H1 (cell line): ENCODE measurements around the gene SMIM1. TPM values are rescaled to one million over a fixed set of nuclear protein-coding genes. Genes with fewer than 3 reads are reported as not detected.

Experiments
- CTCF ChIA-PET: fragments of 300-600 bp; sonication (Branson Sonifier 250); formaldehyde crosslinking; loops from one replicate; lab custom pipeline; 2021; ENCODE audit not compliant: partially characterized antibody; lab: Charles Lee
- POLR2A ChIA-PET: fragments of 300-600 bp; sonication (Branson Sonifier 250); formaldehyde crosslinking; loops from one replicate; lab custom pipeline; 2021; ENCODE audit warnings: inconsistent platforms; ENCODE audit not compliant: partially characterized antibody; lab: Charles Lee
- DNase-seq, 2 experiments: peaks; one replicate each; pipeline versions ENCODE4 v3.0.0 to v3.0.0-alpha.2; 2010 to 2022; ENCODE audit warnings: low spot score in 2 of 2, low read depth in 1 of 2, mixed read lengths in 1 of 2
- FAIRE-seq: peaks from 2 replicates; lab custom pipeline; 2011; peaks lifted over from hg19 to GRCh38; lab: Jason Lieb, UNC
- H2AFZ ChIP-seq: 2 replicates; pipeline ENCODE4 v1.8.1; 2012; ENCODE audit warnings: low read length, inconsistent platforms
- H2AK5ac ChIP-seq: 2 replicates; pipeline ENCODE4 v1.6.1; 2013; ENCODE audit warnings: low read depth, low read length
- H2BK120ac ChIP-seq: replicated peaks from 2 replicates; pipeline ENCODE3; 2013; ENCODE audit warnings: low read depth, low read length, inconsistent platforms
- H2BK12ac ChIP-seq: 2 replicates; pipeline ENCODE4 v1.6.1; 2013; ENCODE audit warnings: low read depth, low read length
- H2BK15ac ChIP-seq: 2 replicates; pipeline ENCODE4 v1.6.1; 2013; ENCODE audit warnings: low read length
- H2BK20ac ChIP-seq: 2 replicates; pipeline ENCODE4 v1.6.1; 2013; ENCODE audit warnings: low read length
- H2BK5ac ChIP-seq: 2 replicates; pipeline ENCODE4 v1.6.1; 2013; ENCODE audit warnings: low read depth, low read length
- H3K14ac ChIP-seq: 2 replicates; pipeline ENCODE4 v1.6.1; 2013; ENCODE audit warnings: inconsistent platforms; ENCODE audit not compliant: insufficient read length
- H3K18ac ChIP-seq: 2 replicates; pipeline ENCODE4 v1.6.1; 2013; ENCODE audit warnings: low read length; ENCODE audit errors: extremely low read depth
- H3K23ac ChIP-seq: 2 replicates; pipeline ENCODE4 v1.6.1; 2013; ENCODE audit warnings: inconsistent platforms; ENCODE audit not compliant: insufficient read length
- H3K23me2 ChIP-seq: 2 replicates; pipeline ENCODE4 v1.6.1; 2013; ENCODE audit warnings: low read depth, low read length
- H3K27ac ChIP-seq: 2 replicates; pipeline ENCODE4 v1.6.1; 2011; ENCODE audit warnings: low read depth, low read length, inconsistent platforms
- H3K27me3 ChIP-seq, 4 experiments: replicated peaks in 1 of 4; 1 replicate in 1 of 4; 2 replicates in 3 of 4; pipeline versions ENCODE4 v1.6.1 to v1.8.1; 2011 to 2013; ENCODE audit warnings: low read length in 3 of 4, mild to moderate bottlenecking in 3 of 4, inconsistent platforms in 2 of 4, mixed read lengths in 2 of 4, moderate library complexity in 1 of 4; ENCODE audit not compliant: control insufficient read depth in 3 of 4, insufficient read depth in 3 of 4; ENCODE audit errors: extremely low read depth in 1 of 4
- H3K36me3 ChIP-seq, 4 experiments: 2 replicates each; pipeline versions ENCODE4 v1.6.1 to v1.8.1; 2011 to 2013; ENCODE audit warnings: mild to moderate bottlenecking in 4 of 4, low read length in 3 of 4, moderate library complexity in 2 of 4, control low read depth in 1 of 4, inconsistent platforms in 1 of 4; ENCODE audit not compliant: insufficient read depth in 4 of 4, control insufficient read depth in 2 of 4
- H3K4ac ChIP-seq: replicated peaks from 2 replicates; pipeline ENCODE3; 2013; ENCODE audit warnings: low read length, low read depth, mixed read lengths, inconsistent platforms; ENCODE audit not compliant: insufficient read length
- H3K4me1 ChIP-seq, 4 experiments: replicated peaks in 1 of 4; 1 replicate in 1 of 4; 2 replicates in 3 of 4; pipeline versions ENCODE4 v1.6.1 to v1.8.1; 2011 to 2013; ENCODE audit warnings: low read length in 3 of 4, inconsistent platforms in 2 of 4, mixed read lengths in 1 of 4; ENCODE audit not compliant: insufficient read depth in 4 of 4, control insufficient read depth in 3 of 4
- H3K4me2 ChIP-seq, 2 experiments: 2 replicates each; pipeline versions ENCODE4 v1.6.1 to v1.8.1; 2011 to 2013; ENCODE audit warnings: low read depth in 2 of 2, low read length in 2 of 2, control low read depth in 1 of 2, inconsistent platforms in 1 of 2, mild to moderate bottlenecking in 1 of 2; ENCODE audit not compliant: insufficient read depth in 1 of 2
- H3K4me3 ChIP-seq, 4 experiments: fragments of 200-600, 300-600 bp in 1 of 4; sonication (generic), shearing (Covaris generic), sonication (Bioruptor Twin) in 1 of 4; 2 replicates each; pipeline versions ENCODE4 v1.5.1 to v1.8.1; 2011 to 2016; ENCODE audit warnings: low read length in 4 of 4, low read depth in 3 of 4, control low read depth in 2 of 4, inconsistent platforms in 2 of 4, mild to moderate bottlenecking in 2 of 4, mixed read lengths in 1 of 4, moderate library complexity in 1 of 4; ENCODE audit not compliant: insufficient read depth in 2 of 4; ENCODE audit errors: extremely low read depth in 1 of 4
- H3K56ac ChIP-seq: replicated peaks from 2 replicates; pipeline ENCODE3; 2013; ENCODE audit warnings: low read depth, mild to moderate bottlenecking, mixed read lengths, low read length, inconsistent platforms; ENCODE audit not compliant: insufficient read length
- H3K79me1 ChIP-seq: 2 replicates; pipeline ENCODE4 v1.6.1; 2013; ENCODE audit warnings: low read depth, low read length, control low read depth
- H3K79me2 ChIP-seq, 2 experiments: 2 replicates each; pipeline versions ENCODE4 v1.6.1 to v1.8.1; 2012 to 2013; ENCODE audit warnings: low read length in 2 of 2, mild to moderate bottlenecking in 2 of 2, inconsistent platforms in 1 of 2; ENCODE audit not compliant: insufficient read depth in 2 of 2, control insufficient read depth in 1 of 2
- H3K9ac ChIP-seq, 4 experiments: replicated peaks in 1 of 4; 1 replicate in 1 of 4; 2 replicates in 3 of 4; pipeline versions ENCODE4 v1.6.1 to v1.8.1; 2011 to 2013; ENCODE audit warnings: low read depth in 3 of 4, low read length in 3 of 4, control low read depth in 2 of 4, mild to moderate bottlenecking in 2 of 4, moderate library complexity in 2 of 4, inconsistent platforms in 1 of 4; ENCODE audit errors: extremely low read depth in 1 of 4
- H3K9me3 ChIP-seq, 2 experiments: 2 replicates each; pipeline versions ENCODE4 v1.6.1 to v1.8.1; 2012 to 2013; ENCODE audit warnings: mild to moderate bottlenecking in 2 of 2, moderate library complexity in 2 of 2, control low read depth in 1 of 2, inconsistent platforms in 1 of 2, low read depth in 1 of 2, low read length in 1 of 2, mixed read lengths in 1 of 2; ENCODE audit not compliant: insufficient read depth in 2 of 2
- H4K20me1 ChIP-seq, 2 experiments: replicated peaks in 1 of 2; 2 replicates each; pipeline versions ENCODE3 to v1.8.1; 2011 to 2013; ENCODE audit warnings: inconsistent platforms in 2 of 2, low read length in 2 of 2, mild to moderate bottlenecking in 1 of 2; ENCODE audit not compliant: insufficient read depth in 2 of 2, control insufficient read depth in 1 of 2
- H4K5ac ChIP-seq: 2 replicates; pipeline ENCODE4 v1.6.1; 2013; ENCODE audit warnings: low read length, low read depth, mixed read lengths, inconsistent platforms; ENCODE audit not compliant: insufficient read length
- H4K8ac ChIP-seq: 2 replicates; pipeline ENCODE4 v1.8.0; 2013; ENCODE audit warnings: mild to moderate bottlenecking, moderate library complexity, low read length, inconsistent platforms; ENCODE audit not compliant: insufficient read depth; ENCODE audit errors: extremely low read depth
- H4K91ac ChIP-seq: replicated peaks from 2 replicates; pipeline ENCODE3; 2013; ENCODE audit warnings: low read length, mixed read lengths, inconsistent platforms; ENCODE audit not compliant: insufficient read length
- BCL11A ChIP-seq, 2 experiments: IDR thresholded peaks; one replicate each; pipeline ENCODE4 v1.6.1; 2011; ENCODE audit warnings: low read depth in 2 of 2, low read length in 2 of 2, mild to moderate bottlenecking in 2 of 2
- EGR1 ChIP-seq: IDR thresholded peaks from 2 replicates; pipeline ENCODE4 v1.6.1; 2011; ENCODE audit warnings: low read depth, low read length, borderline replicate concordance
- HDAC6 ChIP-seq: IDR thresholded peaks from one replicate; pipeline ENCODE4 v1.7.1; 2012; ENCODE audit warnings: low read depth, mild to moderate bottlenecking, inconsistent platforms, low read length, moderate library complexity
- JUND ChIP-seq: IDR thresholded peaks from 2 replicates; pipeline ENCODE4 v1.6.1; 2011; ENCODE audit warnings: mild to moderate bottlenecking, improper control_type of control experiment, low read length
- SAP30 ChIP-seq: fragments of 300-600 bp; sonication (generic); IDR thresholded peaks from 2 replicates; pipeline ENCODE4 v1.7.1; 2012; ENCODE audit warnings: low read length, moderate library complexity, mild to moderate bottlenecking, inconsistent platforms; ENCODE audit not compliant: insufficient read depth, insufficient replicate concordance
- WGBS, 2 experiments: shearing (Covaris generic) in 1 of 2; methylation state at CpG; one replicate each; pipeline versions ENCODE4 v1.1.6 to v1.1.7; 2013 to 2015; ENCODE audit warnings: low lambda C conversion rate in 2 of 2, mixed read lengths in 2 of 2, inconsistent platforms in 1 of 2, low coverage in 1 of 2, missing lambda C conversion rate in 1 of 2; ENCODE audit not compliant: insufficient replicate concordance in 2 of 2, insufficient coverage in 1 of 2, insufficient read length in 1 of 2; ENCODE audit errors: extremely low coverage in 1 of 2, missing lambda C conversion rate in 1 of 2; 5-methylcytosine and 5-hydroxymethylcytosine counted together
- polyA plus RNA-seq, 7 experiments: library from polyadenylated mRNA; depleted of rRNA in 3 of 7; stranded (reverse) in 5 of 7; unstranded in 2 of 7; fragments of >200 nt in 5 of 7; fragments of 200-250 nt in 2 of 7; gene quantifications; 1 replicate in 5 of 7; 2 replicates in 1 of 7; 4 replicates in 1 of 7; pipeline versions ENCODE4 v1.2.1 to v1.2.3, GENCODE V29; 2011 to 2013; ENCODE audit warnings: missing spikeins in 2 of 7, mixed read lengths in 2 of 7
- total RNA-seq: library from RNA; stranded (reverse); fragmentation: NEBNext Ultra II Directional; extraction: Animal tissue kit (Norgen Biotek cat#: 25700); gene quantifications from 2 replicates; pipeline ENCODE4 v1.2.1, GENCODE V29; 2021

SMIM1 gene
- total and polyA plus RNA-seq, 2 of the 8 experiments (the other 6 are each of a cell fraction or from before 2014, with no cell fraction given), result 7.7 to 9.7 TPM

- H2BK20ac ChIP-seq, result no peak overlapping the region
- H2BK120ac ChIP-seq, result no peak overlapping the region
- peak overlapping the region; percentile 68 for H4K8ac ChIP-seq
- no peaks in the 10 kb centered on the region for H3K23me2 ChIP-seq
- 91% methylated on average over 11 of the region's 12 CpGs; no CpG with 5 or more reads in 1 of the 2 experiments for WGBS, 2 experiments
- no peak overlapping the region for H3K18ac ChIP-seq
- H3K14ac ChIP-seq, result no peak overlapping the region
- H2BK5ac ChIP-seq, result no peak overlapping the region
- H4K5ac ChIP-seq, result no peak overlapping the region
- ChIA-PET POLR2A (interaction anchor here (1.0 kb wide), 1 partner anchor 33 kb away, joined by 3 read pairs; the partner anchor contains the start of gene LRRC47), CTCF (no interaction called here)
- no peak overlapping the region for H3K23ac ChIP-seq
- H2BK12ac ChIP-seq, result no peak overlapping the region
- H3K4ac ChIP-seq, result no peak overlapping the region
- no peak overlapping the region for H2BK15ac ChIP-seq
- H3K4me2 ChIP-seq, result no peak overlapping the region
- no peak overlapping the region for H2AFZ ChIP-seq
- FAIRE-seq (no peak), DNase-seq (no peak)
- no peak overlapping the region for H3K4me3 ChIP-seq
- no peak overlapping the region for H3K56ac ChIP-seq
- no peaks in the 10 kb centered on the region for H3K79me2 ChIP-seq
- H4K20me1 ChIP-seq, result no peaks in the 10 kb centered on the region
- no peak overlapping the region for H4K91ac ChIP-seq
- peaks cover 3 to 7% of the 10 kb centered on the region in 2 experiments; a peak in 1 of 4 replicates for H3K9me3 ChIP-seq
- no peak for TF ChIP-seq BCL11A (IDR thresholded peaks at IDR 0.05; ENCODE audit: low read depth in 2 of 2, low read length in 2 of 2)
- TF ChIP-seq EGR1, result no peak
- no peak for TF ChIP-seq JUND
- no peak for TF ChIP-seq HDAC6
- no peak for TF ChIP-seq SAP30
- H3K27ac ChIP-seq, result no peak overlapping the region
- H3K36me3 ChIP-seq, result no peaks in the 10 kb centered on the region
- H3K9ac ChIP-seq, result no peak overlapping the region
- H2AK5ac ChIP-seq, result no peak overlapping the region
- peaks cover 0 to 2% (median 0%) of the 10 kb centered on the region in 4 experiments; a peak in 2 of 7 replicates for H3K27me3 ChIP-seq
- no peaks in the 10 kb centered on the region for H3K79me1 ChIP-seq
- no peaks in the 10 kb centered on the region for H3K4me1 ChIP-seq
Observed at GRCh38 chr1:3762873-3763228, 9.7 kb upstream of the SMIM1 start.
